SU-DHL-6 (cell line): ENCODE results near the gene TMEM229B.

Experiments used
- H2AFZ ChIP-seq: fragments of 200-600 bp; sonication (generic); 2 replicates; pipeline ENCODE4 v1.6.1; 2014; ENCODE audit warnings: low read depth, mild to moderate bottlenecking, moderate library complexity, mixed read lengths, antibody characterized with exemption, low read length; ENCODE audit not compliant: severe bottlenecking
- H3F3A ChIP-seq: fragments of 200-600 bp; shearing (Covaris generic); 2 replicates; pipeline ENCODE4 v1.6.0; 2016; ENCODE audit warnings: antibody characterized with exemption, mild to moderate bottlenecking; ENCODE audit not compliant: insufficient read depth
- H3K27ac ChIP-seq: fragments of 200-600 bp; sonication (generic); 2 replicates; pipeline ENCODE4 v1.5.1; 2016; ENCODE audit warnings: low read depth, mild to moderate bottlenecking, low read length, moderate library complexity, mixed read lengths
- H3K27me3 ChIP-seq: fragments of 200-600 bp; sonication (generic), shearing (Covaris generic); 2 replicates; pipeline ENCODE4 v1.6.0; 2014; ENCODE audit warnings: mild to moderate bottlenecking, low read length
- H3K36me3 ChIP-seq: fragments of 200-600 bp; sonication (generic); 2 replicates; pipeline ENCODE4 v1.6.1; 2014; ENCODE audit warnings: mild to moderate bottlenecking, low read length, mixed read lengths
- H3K4me2 ChIP-seq: fragments of 300-600, 200-600 bp; shearing (Covaris generic), sonication (generic); 2 replicates; pipeline ENCODE4 v1.6.0; 2014; ENCODE audit warnings: low read length, low read depth, mild to moderate bottlenecking; ENCODE audit not compliant: poor library complexity, severe bottlenecking
- H3K4me3 ChIP-seq: fragments of 200-600 bp; sonication (generic); 2 replicates; pipeline ENCODE4 v1.5.1; 2014; ENCODE audit warnings: antibody characterized with exemption, low read length, mild to moderate bottlenecking, mixed read lengths; ENCODE audit not compliant: insufficient read depth, poor library complexity, severe bottlenecking
- H3K79me2 ChIP-seq: fragments of 200-600 bp; sonication (generic); 2 replicates; pipeline ENCODE4 v1.6.1; 2014; ENCODE audit warnings: mild to moderate bottlenecking, low read length, moderate library complexity; ENCODE audit not compliant: insufficient read depth
- H3K9ac ChIP-seq: fragments of 200-600 bp; sonication (generic); 2 replicates; pipeline ENCODE4 v1.7.0; 2014; ENCODE audit warnings: mild to moderate bottlenecking, low read length
- H3K9me2 ChIP-seq: fragments of 200-600 bp; sonication (generic); replicated peaks from 2 replicates; pipeline ENCODE4 v1.6.1; 2014; ENCODE audit warnings: low read length; ENCODE audit not compliant: insufficient read depth
- H3K9me3 ChIP-seq: fragments of 200-600 bp; sonication (generic); 2 replicates; pipeline ENCODE4 v1.6.1; 2014; ENCODE audit warnings: low read length, mixed read lengths; ENCODE audit not compliant: insufficient read depth
- H4K20me1 ChIP-seq: fragments of 200-600 bp; sonication (generic); 2 replicates; pipeline ENCODE4 v1.6.1; 2014; ENCODE audit warnings: low read depth, mild to moderate bottlenecking, antibody characterized with exemption, low read length, moderate library complexity, mixed read lengths
- EZH2phosphoT487 ChIP-seq: fragments of 200-600 bp; sonication (generic), shearing (Covaris generic); conservative IDR thresholded peaks from 2 replicates; pipeline ENCODE4 v1.6.1; 2018; ENCODE audit warnings: mild to moderate bottlenecking, antibody characterized with exemption, low read length, moderate library complexity, mixed read lengths
- TF ChIP-seq, protein P1 (sequence below): fragments of 200-600 bp; sonication (generic); IDR thresholded peaks from one replicate; pipeline ENCODE4 v1.5.1; 2017; ENCODE audit warnings: antibody characterized with exemption, mild to moderate bottlenecking, low read length, moderate library complexity; ENCODE audit not compliant: insufficient read depth, poor library complexity, severe bottlenecking

The TMEM229B gene

DNA sequence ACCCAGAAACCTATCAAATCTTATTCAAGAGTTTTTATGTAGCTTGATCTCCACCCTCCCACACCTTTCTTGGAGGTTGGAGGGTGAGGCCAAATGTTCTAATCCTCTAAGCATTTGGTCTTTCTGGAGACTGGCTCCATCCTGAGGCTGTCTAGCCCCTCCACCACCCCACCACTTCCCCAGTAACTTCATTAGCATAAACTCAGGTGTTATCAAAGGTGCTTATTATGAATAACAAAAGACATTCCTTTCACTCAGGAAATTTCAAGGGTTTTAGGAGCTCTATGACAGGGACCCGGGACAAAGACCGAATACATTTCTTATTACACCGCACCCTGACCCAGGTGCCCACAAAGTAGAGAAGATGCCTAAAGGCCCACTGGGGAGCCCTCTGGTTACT lies 2.8 kb upstream of the TMEM229B start:
- no peak for TF ChIP-seq EZH2phosphoT487
- TF ChIP-seq, protein P1, sequence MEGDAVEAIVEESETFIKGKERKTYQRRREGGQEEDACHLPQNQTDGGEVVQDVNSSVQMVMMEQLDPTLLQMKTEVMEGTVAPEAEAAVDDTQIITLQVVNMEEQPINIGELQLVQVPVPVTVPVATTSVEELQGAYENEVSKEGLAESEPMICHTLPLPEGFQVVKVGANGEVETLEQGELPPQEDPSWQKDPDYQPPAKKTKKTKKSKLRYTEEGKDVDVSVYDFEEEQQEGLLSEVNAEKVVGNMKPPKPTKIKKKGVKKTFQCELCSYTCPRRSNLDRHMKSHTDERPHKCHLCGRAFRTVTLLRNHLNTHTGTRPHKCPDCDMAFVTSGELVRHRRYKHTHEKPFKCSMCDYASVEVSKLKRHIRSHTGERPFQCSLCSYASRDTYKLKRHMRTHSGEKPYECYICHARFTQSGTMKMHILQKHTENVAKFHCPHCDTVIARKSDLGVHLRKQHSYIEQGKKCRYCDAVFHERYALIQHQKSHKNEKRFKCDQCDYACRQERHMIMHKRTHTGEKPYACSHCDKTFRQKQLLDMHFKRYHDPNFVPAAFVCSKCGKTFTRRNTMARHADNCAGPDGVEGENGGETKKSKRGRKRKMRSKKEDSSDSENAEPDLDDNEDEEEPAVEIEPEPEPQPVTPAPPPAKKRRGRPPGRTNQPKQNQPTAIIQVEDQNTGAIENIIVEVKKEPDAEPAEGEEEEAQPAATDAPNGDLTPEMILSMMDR = no peak
- Histone ChIP-seq H3K4me3 (no peak overlapping the region), H2AFZ (no peak overlapping the region), H3K36me3 (0 out of 2 replicates have a peak, but pooled peaks cover 3% of the 10 kb centered on the region), H3K9me3 (peaks cover 17% of the 10 kb centered on the region; the same call in 1 of the 2 replicates), H3K79me2 (no peaks in the 10 kb centered on the region), H4K20me1 (no peaks in the 10 kb centered on the region), H3K4me2 (no peak overlapping the region), H3K9ac (no peak overlapping the region), H3F3A (peaks cover 15% of the 10 kb centered on the region; the same call in 1 of the 2 replicates), H3K27me3 (no peaks in the 10 kb centered on the region), H3K27ac (0 out of 2 replicates have a peak overlapping the region, but pooled peaks have one; percentile 90), H3K9me2 (no peaks in the 10 kb centered on the region)

DNA sequence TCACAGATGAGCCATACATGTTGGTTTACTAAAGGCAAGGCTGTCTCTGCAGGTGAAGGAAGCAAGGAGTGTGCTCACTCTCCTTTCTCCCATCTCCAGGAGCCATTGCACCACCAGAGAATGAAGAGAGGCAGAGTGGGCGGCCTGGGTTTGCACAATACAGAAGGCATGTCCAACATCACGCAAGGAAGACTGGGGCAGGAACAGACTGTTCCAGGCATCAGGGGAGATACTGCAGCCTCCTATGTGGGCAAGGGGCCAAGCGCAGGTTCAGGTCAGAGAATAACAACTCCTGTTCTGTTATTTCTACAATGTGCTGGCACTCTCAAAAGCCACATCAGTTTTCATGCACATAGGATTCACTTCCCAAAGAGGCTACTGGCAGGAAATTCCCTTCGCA lies 1.7 kb upstream of the TMEM229B start:
- no peaks in the 10 kb centered on the region for H3K79me2 ChIP-seq
- H3K4me3 ChIP-seq = no peak overlapping the region
- peaks cover 15% of the 10 kb centered on the region; the same call in 1 of the 2 replicates for H3F3A ChIP-seq
- no peak for TF ChIP-seq EZH2phosphoT487
- TF ChIP-seq, protein P1 = no peak
- no peaks in the 10 kb centered on the region for H3K27me3 ChIP-seq
- H2AFZ ChIP-seq = no peak overlapping the region
- H3K9ac ChIP-seq = no peak overlapping the region
- H3K4me2 ChIP-seq = no peak overlapping the region
- H4K20me1 ChIP-seq = no peaks in the 10 kb centered on the region
- no peaks in the 10 kb centered on the region for H3K9me2 ChIP-seq
- H3K27ac ChIP-seq = peak overlapping the region; percentile 41; the same call in 1 of the 2 replicates
- peaks cover 17% of the 10 kb centered on the region; the same call in 1 of the 2 replicates for H3K9me3 ChIP-seq
- 0 out of 2 replicates have a peak, but pooled peaks cover 3% of the 10 kb centered on the region for H3K36me3 ChIP-seq

DNA sequence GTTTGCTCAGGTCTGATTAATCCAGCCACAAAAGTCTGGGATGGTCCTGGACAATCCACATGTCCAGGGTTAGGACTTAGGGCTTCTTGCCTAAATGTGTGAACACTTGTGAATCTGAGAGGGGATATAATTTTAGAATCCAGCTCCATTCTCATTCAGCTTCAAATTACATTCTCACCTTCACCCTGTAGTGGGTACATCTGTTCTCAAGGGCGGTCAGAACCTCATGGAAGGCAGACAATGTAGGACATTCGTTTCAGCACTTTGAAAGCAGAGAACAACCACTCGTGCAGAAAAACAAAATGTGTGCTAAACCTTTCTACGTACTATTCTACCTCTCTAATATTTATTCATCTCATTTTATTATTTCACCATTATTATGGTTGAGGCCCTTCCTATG lies 1.2 kb downstream of the TMEM229B start:
- Histone ChIP-seq H2AFZ (no peak overlapping the region), H3K4me2 (peak overlapping the region; percentile 75), H3K27me3 (no peaks in the 10 kb centered on the region), H3K9me2 (no peaks in the 10 kb centered on the region), H3K4me3 (no peak overlapping the region), H3K27ac (peak overlapping the region; percentile 86), H3K9ac (peak overlapping the region; percentile 54), H3K36me3 (no peaks in the 10 kb centered on the region), H4K20me1 (no peaks in the 10 kb centered on the region), H3F3A (0 out of 2 replicates have a peak, but pooled peaks cover 6% of the 10 kb centered on the region), H3K9me3 (no peaks in the 10 kb centered on the region), H3K79me2 (no peaks in the 10 kb centered on the region)
- TF ChIP-seq, protein P1 = no peak
- TF ChIP-seq EZH2phosphoT487 = no peak
